AG09319 (cell line): ENCODE data around the gene FGD5.

ENCODE experiments used
- DNase-seq: peaks from one replicate; pipeline ENCODE4 v3.0.0-alpha.2; 2010; ENCODE audit warnings: low read depth; ENCODE audit errors: extremely low read depth
- TF ChIP-seq, protein P1 (sequence below): IDR thresholded peaks from 2 replicates; pipeline ENCODE4 v1.5.1; 2011; ENCODE audit warnings: low read depth, mild to moderate bottlenecking, inconsistent platforms, low read length, moderate library complexity

FGD5 gene

GRCh38 chr3:14929310-14930074 is 110.7 kb downstream of the FGD5 start:
- no peak for DNase-seq
- TF ChIP-seq, protein P1, sequence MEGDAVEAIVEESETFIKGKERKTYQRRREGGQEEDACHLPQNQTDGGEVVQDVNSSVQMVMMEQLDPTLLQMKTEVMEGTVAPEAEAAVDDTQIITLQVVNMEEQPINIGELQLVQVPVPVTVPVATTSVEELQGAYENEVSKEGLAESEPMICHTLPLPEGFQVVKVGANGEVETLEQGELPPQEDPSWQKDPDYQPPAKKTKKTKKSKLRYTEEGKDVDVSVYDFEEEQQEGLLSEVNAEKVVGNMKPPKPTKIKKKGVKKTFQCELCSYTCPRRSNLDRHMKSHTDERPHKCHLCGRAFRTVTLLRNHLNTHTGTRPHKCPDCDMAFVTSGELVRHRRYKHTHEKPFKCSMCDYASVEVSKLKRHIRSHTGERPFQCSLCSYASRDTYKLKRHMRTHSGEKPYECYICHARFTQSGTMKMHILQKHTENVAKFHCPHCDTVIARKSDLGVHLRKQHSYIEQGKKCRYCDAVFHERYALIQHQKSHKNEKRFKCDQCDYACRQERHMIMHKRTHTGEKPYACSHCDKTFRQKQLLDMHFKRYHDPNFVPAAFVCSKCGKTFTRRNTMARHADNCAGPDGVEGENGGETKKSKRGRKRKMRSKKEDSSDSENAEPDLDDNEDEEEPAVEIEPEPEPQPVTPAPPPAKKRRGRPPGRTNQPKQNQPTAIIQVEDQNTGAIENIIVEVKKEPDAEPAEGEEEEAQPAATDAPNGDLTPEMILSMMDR = no peak

DNA sequence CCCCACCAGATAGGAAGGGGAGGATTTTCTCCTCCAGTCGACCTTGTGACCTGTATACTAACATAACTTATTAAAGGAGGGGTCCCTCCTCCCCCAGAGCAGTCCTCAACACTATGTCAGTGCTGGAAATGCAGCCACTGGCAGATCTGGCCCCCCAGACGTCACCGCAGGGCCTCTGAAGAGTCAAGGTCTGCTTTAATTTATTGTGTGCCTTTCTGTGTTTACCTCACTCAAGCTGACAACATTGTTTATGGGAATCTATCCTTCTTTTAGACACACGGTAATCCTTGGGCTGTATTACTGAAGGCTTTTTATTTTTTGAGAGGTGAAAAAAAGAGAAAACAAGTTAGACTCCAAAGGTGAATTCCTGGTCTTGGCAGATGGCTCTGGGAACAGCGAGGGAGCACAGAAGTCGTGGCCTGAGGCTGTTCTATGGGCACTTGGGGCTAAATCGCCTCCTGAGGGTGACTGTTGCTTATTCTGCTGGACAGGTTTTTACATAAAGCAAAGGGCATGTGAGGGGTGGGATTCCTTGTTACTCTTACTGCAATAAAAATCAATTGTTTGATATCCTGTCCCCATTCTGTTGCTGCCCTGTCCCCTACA is 115.2 kb downstream of the FGD5 start:
- TF ChIP-seq, protein P1 = no peak
- no peak for DNase-seq

GRCh38 chr3:14935592-14936345 is 117.0 kb downstream of the FGD5 start:
- no peak for DNase-seq
- TF ChIP-seq, protein P1 = no peak

GRCh38 chr3:14938954-14939353 is 120.2 kb downstream of the FGD5 start:
- no peak for DNase-seq
- TF ChIP-seq, protein P1 = no peak

GRCh38 chr3:14941871-14942270 is 123.1 kb downstream of the FGD5 start:
- DNase-seq = no peak
- TF ChIP-seq, protein P1 = no peak

DNA sequence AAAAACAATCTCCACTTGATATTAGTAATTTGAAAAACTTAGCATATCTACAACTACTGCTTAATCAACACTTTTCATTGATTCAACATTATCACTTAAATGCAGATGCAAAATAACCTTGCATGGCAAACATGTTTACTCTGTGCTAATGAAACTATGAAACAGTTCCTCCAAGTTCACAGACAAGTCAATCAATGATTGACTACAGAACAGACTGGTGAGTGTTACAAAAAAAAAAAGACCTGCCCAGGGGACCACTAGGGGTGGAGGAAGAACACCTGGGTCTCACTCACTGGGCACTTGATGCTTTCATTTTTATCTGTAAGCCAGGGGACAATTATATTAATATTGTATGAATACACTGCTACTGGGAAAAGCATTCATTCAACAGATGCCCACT is 124.3 kb downstream of the FGD5 start:
- DNase-seq = no peak

More for the DNA sequence above, 124.3 kb downstream of the FGD5 start:
- TF ChIP-seq, protein P1 = no peak
